Stimulated activated CD4-positive, alpha-beta T cell treated with anti-CD3 and anti-CD28 coated beads, TNF-alpha, amount 100 ng/mL, for 1 hour (primary cell): ENCODE measurements around the gene CAMSAP1.
"Not testable (repeated sequence)": the region's sequence is repeated elsewhere in the genome, so short reads cannot be mapped to it uniquely, and the experiment has no call there.

Experiments used
- DNase-seq, 3 donors: peaks; one replicate each; pipeline ENCODE4 v3.0.0-alpha.2; 2020; ENCODE audit warnings: low read depth in 3 of 3, low spot score in 1 of 3

CAMSAP1 gene

DNA sequence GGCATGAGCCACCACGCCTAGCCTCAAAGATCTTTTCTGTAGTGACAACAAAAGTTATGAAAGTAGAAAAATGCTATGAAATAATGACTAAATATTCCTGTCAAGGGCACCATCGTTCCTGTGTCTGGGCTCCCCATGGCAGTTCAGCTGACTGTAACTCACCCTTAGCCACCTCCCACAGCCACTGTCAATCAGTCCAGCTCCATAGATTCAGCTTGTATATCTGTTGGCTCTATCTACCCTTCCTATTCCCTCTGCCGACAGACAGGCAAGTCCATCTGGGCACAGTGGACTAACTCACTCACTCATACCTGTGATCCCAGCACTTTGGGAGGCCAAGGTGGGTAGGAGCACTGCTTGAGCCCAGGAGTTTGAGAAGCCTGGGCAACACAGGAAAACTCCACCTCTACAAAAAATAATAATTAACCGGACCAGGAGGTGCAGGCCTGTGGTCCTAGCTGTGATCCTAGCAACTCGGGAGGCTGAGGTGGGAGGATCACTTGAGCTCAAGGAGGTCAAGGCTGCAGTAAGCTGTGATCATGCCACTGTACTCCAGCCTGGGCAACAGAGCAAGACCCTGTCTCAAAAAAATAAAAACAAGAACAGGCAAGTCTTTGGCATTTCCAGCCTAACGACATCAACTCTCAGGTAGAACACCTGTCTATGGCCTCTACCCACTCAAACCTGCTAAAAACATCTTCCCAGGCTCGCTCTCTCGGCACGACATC is 6.2 kb downstream of the CAMSAP1 start:
- no peak for DNase-seq

- DNase-seq, result no peak
Measured at GRCh38 chr9:135898634-135899407, 8.5 kb downstream of the CAMSAP1 start.

DNA sequence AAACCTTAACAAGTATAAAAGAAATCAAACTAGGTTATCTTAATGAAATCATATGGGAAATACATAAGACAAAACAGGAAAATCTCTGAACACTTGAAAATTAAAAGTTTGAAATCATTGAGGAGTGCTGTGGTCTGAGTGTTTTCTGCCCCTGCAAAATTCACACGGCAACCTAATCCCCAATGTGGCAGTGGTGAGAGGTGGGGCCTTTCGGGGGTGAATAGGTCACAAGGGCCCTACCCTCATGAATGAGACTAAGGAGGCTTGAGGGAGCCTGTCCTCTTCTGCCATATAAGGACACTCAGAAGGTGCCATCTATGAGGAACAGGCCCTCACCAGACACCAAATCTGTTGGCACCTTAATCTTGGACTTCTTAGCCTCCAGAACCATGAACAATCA is 10.7 kb downstream of the CAMSAP1 start:
- no peak for DNase-seq

- no peak for DNase-seq
Measured at GRCh38 chr9:135896205-135896604, 11.1 kb downstream of the CAMSAP1 start.

- no peak for DNase-seq
Measured at GRCh38 chr9:135895202-135895848, 12.0 kb downstream of the CAMSAP1 start.

DNA sequence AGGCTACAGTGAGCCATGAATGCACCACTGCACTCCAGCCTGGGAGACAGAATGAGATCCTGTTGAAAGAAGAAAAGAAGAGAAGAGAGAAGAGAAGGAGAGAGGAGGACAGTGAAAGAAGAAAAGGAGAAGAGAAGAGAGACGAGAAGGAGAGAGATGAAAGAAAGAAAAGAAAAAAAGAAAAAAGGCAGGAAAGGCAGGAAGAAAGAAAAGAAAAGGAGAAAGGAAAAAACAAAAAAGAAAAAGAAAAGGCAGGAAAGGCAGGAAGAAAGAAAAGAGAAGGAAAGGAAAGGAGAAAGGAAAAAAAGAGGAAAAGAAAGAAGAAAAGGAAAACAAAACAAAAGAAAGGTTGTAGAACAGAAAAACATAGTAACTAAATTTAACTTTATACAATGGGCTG is 14.2 kb downstream of the CAMSAP1 start:
- DNase-seq, result no peak

- not testable (repeated sequence) for DNase-seq
Measured at GRCh38 chr9:135892327-135892726, 15.0 kb downstream of the CAMSAP1 start.

DNA sequence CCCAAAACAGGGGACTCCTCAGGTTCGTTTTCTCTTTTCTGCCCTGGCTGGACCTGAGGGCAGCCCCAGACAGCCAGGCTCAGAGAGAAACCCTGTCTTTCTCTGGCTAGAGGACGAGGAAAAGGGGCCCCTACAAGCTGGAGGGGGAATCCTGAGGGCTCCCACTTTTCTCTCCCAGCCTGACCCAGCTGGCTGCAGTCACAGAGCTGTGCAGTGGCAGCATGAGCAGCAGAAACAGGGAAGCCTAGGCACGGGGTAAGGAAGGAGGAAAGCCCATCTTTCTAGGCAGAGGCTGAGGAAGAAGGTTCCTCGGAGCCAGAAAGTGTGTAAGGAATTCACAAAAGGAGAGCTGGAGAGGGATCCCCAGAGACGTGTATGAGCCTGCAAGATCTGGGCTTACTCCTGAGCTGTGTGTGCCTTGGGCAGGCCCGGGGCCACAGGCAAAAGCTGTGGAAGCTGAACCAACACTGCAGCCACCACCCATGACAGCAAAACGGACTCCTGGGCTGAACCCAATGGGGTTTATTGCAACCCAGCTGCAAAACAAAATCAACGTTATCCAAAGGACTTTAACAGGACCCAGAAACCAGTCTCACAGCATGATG is 16.2 kb downstream of the CAMSAP1 start:
- no peak for DNase-seq

DNA sequence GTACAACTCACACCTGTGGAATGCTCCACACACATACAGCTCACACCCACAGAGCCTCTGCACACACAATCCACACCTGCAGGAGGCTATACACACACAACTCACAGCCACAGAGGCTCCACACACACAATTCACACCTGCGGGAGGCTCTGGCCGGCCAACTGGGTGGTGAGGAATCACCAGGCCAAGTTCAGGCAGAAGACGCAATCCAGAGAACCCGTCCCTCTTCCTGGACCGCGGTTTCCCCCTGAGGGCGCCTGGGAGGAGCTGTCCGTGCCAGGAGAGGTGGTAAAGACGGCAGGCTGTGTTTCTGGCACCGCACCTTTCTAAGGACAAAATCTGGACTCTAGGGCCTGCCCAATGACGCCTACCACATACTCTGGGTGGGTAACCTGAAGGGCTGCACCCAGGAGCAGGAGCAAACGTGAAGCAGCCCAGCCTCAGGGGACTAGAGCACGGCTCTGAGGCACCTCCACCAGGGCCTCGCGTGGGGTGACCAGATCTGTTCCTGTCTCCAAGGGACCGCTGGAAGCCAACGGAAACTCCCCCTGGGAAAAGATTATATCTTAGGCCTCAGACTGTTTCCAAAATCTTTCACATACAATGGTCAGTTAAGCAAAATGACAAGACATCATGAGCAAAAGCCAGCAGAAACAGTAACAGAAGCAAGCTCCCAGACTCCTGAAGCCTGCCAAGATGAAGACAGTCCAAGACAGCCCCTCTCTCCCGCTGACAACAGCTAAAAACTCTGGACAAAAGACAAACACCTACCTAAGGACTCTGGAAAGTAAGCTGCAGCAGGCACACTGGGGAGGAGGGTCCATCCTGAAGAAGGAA is 16.9 kb downstream of the CAMSAP1 start:
- no peak for DNase-seq

DNA sequence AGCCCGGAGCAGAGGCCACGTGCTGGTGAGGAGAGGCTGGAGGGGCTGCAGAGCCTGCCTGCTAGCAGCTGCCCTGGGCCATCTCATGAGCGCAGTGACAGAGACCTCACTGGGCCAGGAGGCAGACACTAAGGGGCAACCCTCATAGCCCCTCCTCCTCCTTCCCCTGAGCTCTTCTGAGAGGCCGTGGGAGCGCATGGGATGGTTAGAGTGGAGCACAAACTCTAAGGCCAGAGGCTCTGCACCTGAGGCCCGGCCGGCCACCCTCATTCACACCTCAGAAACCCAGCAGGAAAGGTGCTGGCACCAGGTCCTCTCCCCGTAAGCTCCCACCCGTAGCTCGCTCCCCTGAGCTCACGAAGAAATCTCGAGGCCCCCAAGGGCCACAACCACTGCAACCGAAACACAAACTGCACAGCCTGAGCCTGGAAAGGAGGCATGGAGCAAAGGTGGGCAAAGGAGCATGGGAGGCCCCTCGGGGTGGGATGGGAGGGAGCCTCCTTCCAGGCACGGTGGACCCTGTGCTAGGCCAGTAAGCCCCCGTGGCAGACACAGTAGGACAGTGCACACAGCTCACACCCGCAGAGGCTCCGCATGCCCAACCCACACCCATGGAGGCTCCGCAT is 17.7 kb downstream of the CAMSAP1 start:
- DNase-seq, result no peak

GRCh38 chr9:135888766-135889394 is 18.5 kb downstream of the CAMSAP1 start:
- DNase-seq, result no peak

- no peak for DNase-seq
Measured at GRCh38 chr9:135888126-135888765, 19.1 kb downstream of the CAMSAP1 start.

GRCh38 chr9:135887585-135888050 is 19.7 kb downstream of the CAMSAP1 start:
- DNase-seq, result no peak

GRCh38 chr9:135887021-135887507 is 20.3 kb downstream of the CAMSAP1 start:
- no peak for DNase-seq

GRCh38 chr9:135886147-135886981 is 21.0 kb downstream of the CAMSAP1 start:
- DNase-seq, result no peak

DNA sequence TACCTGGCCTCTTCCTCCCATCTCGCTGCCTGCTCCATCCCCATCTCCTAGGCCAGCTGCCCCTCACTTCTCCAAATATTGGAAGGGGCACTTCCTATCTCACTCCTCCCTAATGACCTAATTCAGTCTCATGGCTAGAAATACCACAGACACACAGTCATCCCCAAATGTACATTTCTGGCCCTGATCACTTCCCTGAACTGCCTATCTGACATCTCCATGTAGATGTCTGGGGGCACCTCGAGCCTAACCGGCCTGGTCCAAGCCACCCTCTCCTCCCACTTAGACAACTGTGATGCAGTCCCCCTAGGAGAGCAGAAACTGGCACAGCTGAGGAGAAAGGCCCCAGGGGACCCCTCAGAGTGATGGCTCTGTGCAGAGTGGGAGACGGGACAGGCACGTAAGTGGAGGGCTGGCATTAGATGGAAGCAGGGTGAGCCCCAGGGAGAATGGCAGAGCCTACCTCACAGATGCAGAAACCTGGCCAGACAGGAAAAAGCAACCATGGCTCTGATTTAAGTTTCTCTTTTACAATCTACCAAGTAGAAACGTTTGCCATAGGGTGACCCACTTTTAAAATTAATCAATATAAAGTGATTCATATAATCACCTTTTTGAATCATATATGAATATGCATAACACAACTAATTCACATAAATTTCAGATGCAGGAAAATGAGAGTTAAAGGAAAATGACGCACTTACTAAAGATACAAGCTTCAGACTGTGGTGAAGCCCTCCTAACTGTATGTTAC is 22.1 kb downstream of the CAMSAP1 start:
- no peak for DNase-seq

GRCh38 chr9:135884328-135885035 is 22.9 kb downstream of the CAMSAP1 start:
- DNase-seq, result no peak
